Natural killer cell (primary cell): ENCODE results near the gene SPC24. TPM values are rescaled to one million over a fixed set of nuclear protein-coding genes. Genes with fewer than 3 reads are reported as not detected.
"Not testable (repeated sequence)": the region's sequence is repeated elsewhere in the genome, so short reads cannot be mapped to it uniquely, and the experiment has no call there.

ENCODE experiments used
- ATAC-seq, 3 donors: fragments of 150-1000 bp in 2 of 3; fragments of 200-7000 bp in 1 of 3; cut with Tn5 transposase; 1 replicate in 1 of 3; 2 replicates in 2 of 3; pipeline ENCODE4 v1.10.0; 2021; ENCODE audit warnings: mild to moderate bottlenecking in 2 of 3, moderate library complexity in 2 of 3
- DNase-seq, 2 donors: peaks; one replicate each; pipeline versions ENCODE4 v3.0.0 to v3.0.0-alpha.2; 2013 to 2021; ENCODE audit warnings: mixed read lengths in 1 of 2
- H3K27ac ChIP-seq: one replicate; pipeline ENCODE4 v1.5.1; 2013; ENCODE audit warnings: mild to moderate bottlenecking, low read length
- H3K27me3 ChIP-seq: one replicate; pipeline ENCODE4 v1.6.1; 2013; ENCODE audit warnings: low read length; ENCODE audit not compliant: control insufficient read depth, insufficient read depth
- H3K36me3 ChIP-seq: one replicate; pipeline ENCODE4 v1.6.1; 2013; ENCODE audit warnings: low read length; ENCODE audit not compliant: control insufficient read depth, insufficient read depth
- H3K4me1 ChIP-seq: one replicate; pipeline ENCODE4 v1.6.1; 2013; ENCODE audit warnings: low read length; ENCODE audit not compliant: control insufficient read depth, insufficient read depth
- H3K4me3 ChIP-seq: one replicate; pipeline ENCODE4 v1.5.1; 2013; ENCODE audit warnings: low read length
- H3K9me3 ChIP-seq: one replicate; pipeline ENCODE4 v1.6.1; 2013; ENCODE audit warnings: low read length; ENCODE audit not compliant: control insufficient read depth, insufficient read depth
- H3K27ac Mint-ChIP-seq, 2 donors: one replicate each; pipeline ENCODE4 v1.8.0; 2022; ENCODE audit warnings: mild to moderate bottlenecking in 2 of 2, mixed read lengths in 2 of 2, moderate library complexity in 1 of 2
- H3K27me3 Mint-ChIP-seq, 2 donors: one replicate each; pipeline ENCODE4 v1.8.0; 2022; ENCODE audit warnings: low read depth in 2 of 2, mixed read lengths in 2 of 2
- H3K36me3 Mint-ChIP-seq: one replicate; pipeline ENCODE4 v1.8.0; 2022; ENCODE audit warnings: mixed read lengths
- H3K4me1 Mint-ChIP-seq, 2 donors: one replicate each; pipeline ENCODE4 v1.8.0; 2022; ENCODE audit warnings: mixed read lengths in 2 of 2
- H3K4me3 Mint-ChIP-seq: one replicate; pipeline ENCODE4 v1.8.0; 2022; ENCODE audit warnings: mild to moderate bottlenecking, moderate library complexity, mixed read lengths
- H3K9me3 Mint-ChIP-seq, 2 donors: one replicate each; pipeline ENCODE4 v1.8.0; 2022; ENCODE audit warnings: mixed read lengths in 2 of 2
- CTCF ChIP-seq: fragments of 200-600 bp; IDR thresholded peaks from one replicate; pipeline ENCODE4 v1.8.0; 2022; ENCODE audit warnings: antibody characterized with exemption
- WGBS: methylation state at CpG from one replicate; pipeline ENCODE4 v1.1.7; 2013; ENCODE audit warnings: missing lambda C conversion rate; ENCODE audit not compliant: insufficient coverage; 5-methylcytosine and 5-hydroxymethylcytosine counted together
- intact Hi-C: fragments of 100-400 bp; cut with micrococcal nuclease; formaldehyde crosslinking; loops from one replicate; pipeline ENCODE4 v1.14.2; 2022
- total RNA-seq, 4 donors: library from RNA; stranded (reverse); fragments of 120-200 nt in 1 of 4; gene quantifications; one replicate each; pipeline versions ENCODE4 v1.2.3 to v1.2.4, GENCODE V29; 2013 to 2022

The SPC24 gene
- total RNA-seq, 3 donors from 2014 or later (not counting 1 experiment from before 2014, with no cell fraction given): 1.7 to 6.1 (median 4.1) TPM

DNA sequence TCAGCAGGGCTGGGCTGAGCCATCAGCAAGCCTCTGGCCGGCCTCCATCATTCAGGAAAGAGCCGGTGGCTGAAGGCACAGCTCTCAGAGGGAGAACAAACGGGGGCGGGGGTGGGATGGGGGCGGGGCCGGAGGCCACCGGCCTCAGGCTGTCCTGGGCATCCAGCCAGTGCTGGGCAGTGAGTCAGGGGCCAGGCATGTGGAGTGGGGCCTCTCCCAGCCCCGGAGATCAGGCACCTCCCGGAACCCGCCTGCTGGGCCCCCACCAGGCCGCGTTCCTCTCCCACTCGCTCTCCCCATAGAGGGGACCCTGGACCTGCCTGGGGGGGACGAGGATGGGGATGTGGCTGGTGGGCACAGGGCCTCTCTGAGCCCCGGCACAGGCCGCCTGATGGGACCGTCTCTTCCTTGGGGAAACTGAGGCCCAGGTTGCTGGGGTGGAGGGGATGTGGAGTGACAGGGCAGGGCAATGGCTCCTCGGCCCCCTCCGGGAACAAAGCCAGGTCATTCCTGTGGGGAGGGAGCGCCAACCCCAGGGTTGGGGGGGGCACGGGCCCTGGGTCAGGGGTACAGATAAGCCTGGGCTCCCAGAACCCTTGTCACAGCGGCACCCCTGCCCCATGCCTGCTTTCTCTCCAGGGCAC is 12.9 kb downstream of the SPC24 start:
- no peak for TF ChIP-seq CTCF
- 44% methylated on average over 20 of the region's 22 CpGs for WGBS
- H3K4me1 Mint-ChIP-seq: peaks cover 0 to 7% of the 10 kb centered on the region in 2 donors
- no peaks in the 10 kb centered on the region for H3K27me3 ChIP-seq
- no peak for DNase-seq
- no peaks in the 10 kb centered on the region for H3K36me3 Mint-ChIP-seq
- no peak overlapping the region for H3K4me3 Mint-ChIP-seq
- no peaks in the 10 kb centered on the region for H3K9me3 ChIP-seq
- ATAC-seq: no peak
- H3K36me3 ChIP-seq: no peaks in the 10 kb centered on the region
- intact Hi-C loops: no loop called here
- H3K9me3 Mint-ChIP-seq: no peaks in the 10 kb centered on the region
- H3K27me3 Mint-ChIP-seq: no peaks in the 10 kb centered on the region
- no peak overlapping the region for H3K4me3 ChIP-seq
- H3K27ac ChIP-seq: no peak overlapping the region
- H3K4me1 ChIP-seq: peaks cover 23% of the 10 kb centered on the region
- no peak overlapping the region for H3K27ac Mint-ChIP-seq

GRCh38 chr19:11141937-11142527 is 13.6 kb downstream of the SPC24 start:
- H3K9me3 Mint-ChIP-seq: no peaks in the 10 kb centered on the region
- WGBS: 89% methylated on average over 9 of the region's 9 CpGs
- no peaks in the 10 kb centered on the region for H3K36me3 Mint-ChIP-seq
- intact Hi-C loops: no loop called here
- ATAC-seq (no peak), DNase-seq (no peak)
- no peak overlapping the region for H3K27ac ChIP-seq
- no peaks in the 10 kb centered on the region for H3K27me3 ChIP-seq
- H3K4me3 Mint-ChIP-seq: no peak overlapping the region
- H3K27me3 Mint-ChIP-seq: no peaks in the 10 kb centered on the region
- no peak overlapping the region for H3K4me3 ChIP-seq
- H3K4me1 ChIP-seq: peaks cover 30% of the 10 kb centered on the region
- no peak overlapping the region for H3K27ac Mint-ChIP-seq
- no peaks in the 10 kb centered on the region for H3K36me3 ChIP-seq
- peaks cover 0 to 10% of the 10 kb centered on the region in 2 donors for H3K4me1 Mint-ChIP-seq
- no peaks in the 10 kb centered on the region for H3K9me3 ChIP-seq
- TF ChIP-seq CTCF: no peak

GRCh38 chr19:11140896-11141295 is 14.7 kb downstream of the SPC24 start:
- no peaks in the 10 kb centered on the region for H3K36me3 ChIP-seq
- no peaks in the 10 kb centered on the region for H3K36me3 Mint-ChIP-seq
- intact Hi-C loops: no loop called here
- H3K27me3 Mint-ChIP-seq: no peaks in the 10 kb centered on the region
- no peak overlapping the region for H3K4me3 ChIP-seq
- no peaks in the 10 kb centered on the region for H3K9me3 ChIP-seq
- no peaks in the 10 kb centered on the region for H3K27me3 ChIP-seq
- H3K4me3 Mint-ChIP-seq: no peak overlapping the region
- WGBS: 91% methylated on average over 9 of the region's 9 CpGs
- no peaks in the 10 kb centered on the region for H3K9me3 Mint-ChIP-seq
- H3K27ac Mint-ChIP-seq: no peak overlapping the region
- TF ChIP-seq CTCF: no peak
- DNase-seq (no peak), ATAC-seq (no peak)
- peaks cover 31% of the 10 kb centered on the region for H3K4me1 ChIP-seq
- H3K27ac ChIP-seq: no peak overlapping the region
- H3K4me1 Mint-ChIP-seq: peaks cover 0 to 10% of the 10 kb centered on the region in 2 donors

DNA sequence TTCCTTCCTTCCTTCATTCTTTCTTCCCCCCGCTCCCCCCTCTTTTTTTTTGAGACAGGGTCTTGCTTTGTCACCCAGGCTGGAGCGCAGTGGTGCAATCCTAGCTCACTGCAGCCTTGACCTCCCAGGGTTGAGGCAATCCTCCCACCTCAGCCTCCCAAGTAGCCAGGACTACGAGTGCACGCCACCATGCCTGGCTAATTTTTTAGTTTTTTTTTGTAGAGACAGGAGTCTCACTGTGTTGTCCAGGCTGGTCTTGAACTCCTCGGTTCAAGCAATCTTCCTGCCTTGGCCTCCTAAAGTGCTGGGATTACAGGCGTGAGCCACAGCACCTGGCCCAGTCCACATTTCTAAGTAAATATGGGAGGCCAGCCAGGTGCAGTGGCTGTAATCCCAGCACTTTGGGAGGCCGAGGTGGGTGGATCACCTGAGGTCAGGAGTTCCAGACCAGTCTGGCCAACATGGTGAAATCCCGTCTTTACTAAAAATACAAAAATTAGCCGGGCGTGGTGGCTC is 15.5 kb downstream of the SPC24 start:
- ATAC-seq, H3K4me3 Mint-ChIP-seq, H3K4me3 ChIP-seq, H3K27me3 ChIP-seq, H3K36me3 Mint-ChIP-seq, H3K27me3 Mint-ChIP-seq, intact Hi-C loops, H3K36me3 ChIP-seq, H3K27ac ChIP-seq, H3K9me3 ChIP-seq, H3K9me3 Mint-ChIP-seq, H3K27ac Mint-ChIP-seq, DNase-seq: not testable (repeated sequence)
- peaks cover 31% of the 10 kb centered on the region for H3K4me1 ChIP-seq
- H3K4me1 Mint-ChIP-seq: peaks cover 0 to 10% of the 10 kb centered on the region in 2 donors
- WGBS: 96% methylated on average over 10 of the region's 10 CpGs
